Osteoblast (primary cell): Measurements from ENCODE around the gene CDKN2A. TPM values are rescaled to one million over a fixed set of nuclear protein-coding genes. Genes with fewer than 3 reads are reported as not detected.

Experiments
- DNase-seq: peaks from one replicate; pipeline ENCODE4 v3.0.0; 2011; ENCODE audit warnings: low spot score, mixed read lengths; ENCODE audit not compliant: insufficient read length; ENCODE audit errors: missing footprints
- H2AFZ ChIP-seq: 2 replicates; pipeline ENCODE4 v1.6.0; 2011; ENCODE audit warnings: mild to moderate bottlenecking, low read length
- H3K27ac ChIP-seq: 2 replicates; pipeline ENCODE4 v1.5.1; 2011; ENCODE audit warnings: mild to moderate bottlenecking, low read depth, low read length, moderate library complexity
- H3K27me3 ChIP-seq: 2 replicates; pipeline ENCODE4 v1.6.0; 2012; ENCODE audit warnings: mild to moderate bottlenecking, control low read depth, inconsistent platforms, low read length, moderate library complexity; ENCODE audit not compliant: insufficient read depth
- H3K36me3 ChIP-seq: 2 replicates; pipeline ENCODE4 v1.5.1; 2011; ENCODE audit warnings: mild to moderate bottlenecking, low read length, control low read depth, moderate library complexity; ENCODE audit not compliant: insufficient read depth
- H3K4me1 ChIP-seq: 2 replicates; pipeline ENCODE4 v1.5.1; 2011; ENCODE audit warnings: mild to moderate bottlenecking, low read length, control low read depth, moderate library complexity; ENCODE audit not compliant: insufficient read depth
- H3K4me2 ChIP-seq: 2 replicates; pipeline ENCODE4 v1.6.0; 2011; ENCODE audit warnings: mild to moderate bottlenecking, low read length; ENCODE audit not compliant: insufficient read depth
- H3K4me3 ChIP-seq: fragments of 200-600 bp; sonication (generic); 3 replicates; pipeline ENCODE4 v1.5.1; 2012; ENCODE audit warnings: mild to moderate bottlenecking, low read length, inconsistent platforms; ENCODE audit not compliant: insufficient read depth
- H3K79me2 ChIP-seq: 2 replicates; pipeline ENCODE4 v1.6.0; 2012; ENCODE audit warnings: mild to moderate bottlenecking, low read length, control low read depth, inconsistent platforms; ENCODE audit not compliant: insufficient read depth
- H3K9me3 ChIP-seq: 2 replicates; pipeline ENCODE4 v1.5.1; 2011; ENCODE audit warnings: low read depth, low read length, control low read depth
- H4K20me1 ChIP-seq: 2 replicates; pipeline ENCODE4 v1.6.0; 2012; ENCODE audit warnings: mild to moderate bottlenecking, low read length, control low read depth; ENCODE audit not compliant: insufficient read depth
- CTCF ChIP-seq: IDR thresholded peaks from 2 replicates; pipeline ENCODE4 v1.5.1; 2011; ENCODE audit warnings: mild to moderate bottlenecking, low read depth, low read length, moderate library complexity; ENCODE audit errors: extremely low read depth
- total RNA-seq: library from RNA; depleted of rRNA; stranded (reverse); fragments of >200 nt; gene quantifications from 2 replicates; pipeline ENCODE4 v1.2.3, GENCODE V29; 2012

Gene CDKN2A
- total RNA-seq, 1 donor: 37.6 TPM

- peak overlapping the region; percentile 51 for H3K4me2 ChIP-seq
- peak overlapping the region; percentile 16 for H3K27ac ChIP-seq
- TF ChIP-seq CTCF: no peak
- no peaks in the 10 kb centered on the region for H3K27me3 ChIP-seq
- peak overlapping the region; percentile 88 for H2AFZ ChIP-seq
- peak overlapping the region; percentile 37 for H3K4me3 ChIP-seq
- no peaks in the 10 kb centered on the region for H3K9me3 ChIP-seq
- H3K79me2 ChIP-seq: peaks cover 32% of the 10 kb centered on the region
- H3K4me1 ChIP-seq: peaks cover 28% of the 10 kb centered on the region
- H4K20me1 ChIP-seq: no peaks in the 10 kb centered on the region
- no peak for DNase-seq
- no peaks in the 10 kb centered on the region for H3K36me3 ChIP-seq
Observed at GRCh38 chr9:21989440-21990189, 4.6 kb downstream of the CDKN2A start.

- Histone ChIP-seq H3K9me3 (no peaks in the 10 kb centered on the region), H3K36me3 (no peaks in the 10 kb centered on the region), H3K27ac (peak overlapping the region; percentile 92), H3K4me1 (peaks cover 22% of the 10 kb centered on the region), H3K79me2 (peaks cover 24% of the 10 kb centered on the region), H3K4me2 (peak overlapping the region; percentile 84), H2AFZ (peak overlapping the region; percentile 88), H3K4me3 (peak overlapping the region; percentile 64), H3K27me3 (no peaks in the 10 kb centered on the region), H4K20me1 (no peaks in the 10 kb centered on the region)
- TF ChIP-seq CTCF: no peak
- no peak for DNase-seq
Observed at GRCh38 chr9:21988056-21988990, 5.9 kb downstream of the CDKN2A start.

GRCh38 chr9:21985964-21986667 is 8.1 kb downstream of the CDKN2A start:
- Histone ChIP-seq H2AFZ (no peak overlapping the region), H3K4me2 (peak overlapping the region; percentile 84), H3K9me3 (no peaks in the 10 kb centered on the region), H3K4me3 (no peak overlapping the region), H3K27me3 (no peaks in the 10 kb centered on the region), H3K79me2 (peaks cover 11% of the 10 kb centered on the region), H3K27ac (peak overlapping the region; percentile 92), H4K20me1 (no peaks in the 10 kb centered on the region), H3K36me3 (no peaks in the 10 kb centered on the region), H3K4me1 (peaks cover 13% of the 10 kb centered on the region)
- TF ChIP-seq CTCF: no peak
- no peak for DNase-seq
